Measurements from ENCODE around the gene FBP2. TPM values are rescaled to one million over a fixed set of nuclear protein-coding genes. Genes with fewer than 3 reads are reported as not detected.
"Not testable (repeated sequence)": the region's sequence is repeated elsewhere in the genome, so short reads cannot be mapped to it uniquely, and the experiment has no call there.

Gene FBP2
- total RNA-seq, 2 experiments from 2014 or later, result not detected

GRCh38 chr9:94591876-94592275 is 1.7 kb downstream of the FBP2 start:
- no peak overlapping the region for H3K4me3 Mint-ChIP-seq
- no peaks in the 10 kb centered on the region for H3K4me1 Mint-ChIP-seq (ENCODE audit: low read depth)
- no peaks in the 10 kb centered on the region for H3K9me3 Mint-ChIP-seq
- Histone ChIP-seq H3K27ac (ENCODE audit: low read depth in 1 of 2, low read length in 2 of 2) (no peak overlapping the region), H3K4me1 (ENCODE audit: insufficient read depth, low read length) (no peaks in the 10 kb centered on the region), H3K9me3 (ENCODE audit: control insufficient read depth in 1 of 2, insufficient read depth in 1 of 2, low read length in 2 of 2) (no peaks in the 10 kb centered on the region), H3K4me3 (ENCODE audit: low read length) (no peak overlapping the region), H3K27me3 (ENCODE audit: control insufficient read depth in 1 of 2, insufficient read depth in 2 of 2, low read length in 2 of 2) (peaks cover 0 to 5% of the 10 kb centered on the region in 2 experiments), H3K36me3 (ENCODE audit: insufficient read depth, low read length) (no peaks in the 10 kb centered on the region)
- POLR2A ChIA-PET, result no interaction called here
- no peaks in the 10 kb centered on the region for H3K36me3 Mint-ChIP-seq (ENCODE audit: low read depth)
- TF ChIP-seq CTCF (IDR thresholded peaks at IDR 0.05), result no peak
- no peak for DNase-seq
- H3K27ac Mint-ChIP-seq, result no peak overlapping the region
- CTCF ChIA-PET, result no interaction called here
- intact Hi-C loops (cut with DNase I, micrococcal nuclease), result no loop called here
- ATAC-seq (ENCODE audit: poor library complexity), result no peak
- H3K27me3 Mint-ChIP-seq, result peaks cover 57% of the 10 kb centered on the region

GRCh38 chr9:94591046-94591545 is 2.5 kb downstream of the FBP2 start:
- H3K9me3 Mint-ChIP-seq; H3K4me1 ChIP-seq (ENCODE audit: insufficient read depth, low read length); H3K4me1 Mint-ChIP-seq (ENCODE audit: low read depth); H3K4me3 Mint-ChIP-seq; H3K4me3 ChIP-seq (ENCODE audit: low read length); CTCF ChIA-PET; H3K9me3 ChIP-seq (ENCODE audit: control insufficient read depth in 1 of 2, insufficient read depth in 1 of 2, low read length in 2 of 2); POLR2A ChIA-PET; H3K36me3 ChIP-seq (ENCODE audit: insufficient read depth, low read length); ATAC-seq (ENCODE audit: poor library complexity); intact Hi-C loops (cut with DNase I, micrococcal nuclease); H3K27ac Mint-ChIP-seq; H3K27me3 ChIP-seq (ENCODE audit: control insufficient read depth in 1 of 2, insufficient read depth in 2 of 2, low read length in 2 of 2); DNase-seq; H3K36me3 Mint-ChIP-seq (ENCODE audit: low read depth); H3K27ac ChIP-seq (ENCODE audit: low read depth in 1 of 2, low read length in 2 of 2): not testable (repeated sequence)
- peaks cover 60% of the 10 kb centered on the region for H3K27me3 Mint-ChIP-seq

GRCh38 chr9:94588681-94589080 is 4.9 kb downstream of the FBP2 start:
- peaks cover 52% of the 10 kb centered on the region for H3K27me3 Mint-ChIP-seq
- DNase-seq (no peak), ATAC-seq (ENCODE audit: poor library complexity) (no peak)
- peaks cover 16% of the 10 kb centered on the region for H3K4me1 Mint-ChIP-seq (ENCODE audit: low read depth)
- H3K27ac Mint-ChIP-seq, result no peak overlapping the region
- peaks cover 0 to 5% of the 10 kb centered on the region in 2 experiments for H3K27me3 ChIP-seq (ENCODE audit: control insufficient read depth in 1 of 2, insufficient read depth in 2 of 2, low read length in 2 of 2)
- ChIA-PET CTCF (no interaction called here), POLR2A (no interaction called here)
- intact Hi-C loops (cut with DNase I, micrococcal nuclease), result no loop called here
- H3K9me3 Mint-ChIP-seq, result no peaks in the 10 kb centered on the region
- TF ChIP-seq CTCF (IDR thresholded peaks at IDR 0.05), result no peak
- no peak overlapping the region for H3K4me3 Mint-ChIP-seq
- no peaks in the 10 kb centered on the region for H3K36me3 Mint-ChIP-seq (ENCODE audit: low read depth)
- no peak overlapping the region for H3K27ac ChIP-seq (ENCODE audit: low read depth in 1 of 2, low read length in 2 of 2)
- no peaks in the 10 kb centered on the region for H3K36me3 ChIP-seq (ENCODE audit: insufficient read depth, low read length)
- no peaks in the 10 kb centered on the region for H3K9me3 ChIP-seq (ENCODE audit: control insufficient read depth in 1 of 2, insufficient read depth in 1 of 2, low read length in 2 of 2)
- no peak overlapping the region for H3K4me3 ChIP-seq (ENCODE audit: low read length)
- H3K4me1 ChIP-seq (ENCODE audit: insufficient read depth, low read length), result peaks cover 9% of the 10 kb centered on the region

- intact Hi-C loops (cut with DNase I, micrococcal nuclease), result no loop called here
- Histone ChIP-seq H3K4me3 (ENCODE audit: low read length) (no peak overlapping the region), H3K27me3 (ENCODE audit: control insufficient read depth in 1 of 2, insufficient read depth in 2 of 2, low read length in 2 of 2) (peaks cover 0 to 5% of the 10 kb centered on the region in 2 experiments), H3K4me1 (ENCODE audit: insufficient read depth, low read length) (peaks cover 9% of the 10 kb centered on the region), H3K9me3 (ENCODE audit: control insufficient read depth in 1 of 2, insufficient read depth in 1 of 2, low read length in 2 of 2) (no peaks in the 10 kb centered on the region), H3K36me3 (ENCODE audit: insufficient read depth, low read length) (no peaks in the 10 kb centered on the region), H3K27ac (ENCODE audit: low read depth in 1 of 2, low read length in 2 of 2) (no peak overlapping the region)
- Mint-ChIP-seq H3K27me3 (peaks cover 45% of the 10 kb centered on the region), H3K36me3 (ENCODE audit: low read depth) (no peaks in the 10 kb centered on the region), H3K9me3 (no peaks in the 10 kb centered on the region), H3K27ac (no peak overlapping the region), H3K4me3 (no peak overlapping the region), H3K4me1 (ENCODE audit: low read depth) (peaks cover 16% of the 10 kb centered on the region)
- ChIA-PET CTCF (no interaction called here), POLR2A (no interaction called here)
- TF ChIP-seq CTCF (IDR thresholded peaks at IDR 0.05), result no peak
- DNase-seq (no peak), ATAC-seq (ENCODE audit: poor library complexity) (no peak)
Observed at GRCh38 chr9:94586814-94587213, 6.8 kb downstream of the FBP2 start.

Measured in CD4-positive, alpha-beta T cell (primary cell).